B cell (primary cell): ENCODE measurements around the gene IYD. TPM values are rescaled to one million over a fixed set of nuclear protein-coding genes. Genes with fewer than 3 reads are reported as not detected.

Source experiments
- ATAC-seq: fragments of 200-7000 bp; cut with Tn5 transposase; one replicate; pipeline ENCODE4 v1.10.0; 2021; ENCODE audit warnings: low read depth, mild to moderate bottlenecking, moderate number of reproducible peaks, moderate library complexity
- CTCF ChIA-PET: fragments of 350-600 bp; sonication (Branson Sonifier 250); formaldehyde crosslinking; loops from one replicate; lab custom pipeline; 2021; ENCODE audit warnings: antibody characterized with exemption, inconsistent platforms; lab: Charles Lee
- POLR2A ChIA-PET: fragments of 350-600 bp; sonication (Branson Sonifier 250); formaldehyde crosslinking; loops from one replicate; lab custom pipeline; 2021; ENCODE audit warnings: antibody characterized with exemption; lab: Charles Lee
- DNase-seq: peaks from one replicate; pipeline ENCODE4 v3.0.0; 2013
- H2AFZ ChIP-seq: 2 replicates; pipeline ENCODE4 v1.6.1; 2012; ENCODE audit warnings: mild to moderate bottlenecking, low read depth, low read length; ENCODE audit not compliant: insufficient read depth, poor library complexity, severe bottlenecking
- H3K27ac ChIP-seq, 2 donors: 1 replicate in 1 of 2; 2 replicates in 1 of 2; pipeline ENCODE4 v1.5.1; 2012 to 2013; ENCODE audit warnings: low read length in 2 of 2, mild to moderate bottlenecking in 2 of 2, moderate library complexity in 1 of 2
- H3K27me3 ChIP-seq, 4 experiments: fragments of 200-600 bp in 1 of 4; sonication (generic) in 1 of 4; replicated peaks in 1 of 4; 1 replicate in 2 of 4; 2 replicates in 2 of 4; pipeline versions ENCODE4 v1.6.1 to v1.7.0; 2013 to 2016; ENCODE audit warnings: low read length in 3 of 4, mild to moderate bottlenecking in 2 of 4, mixed read lengths in 1 of 4, moderate library complexity in 1 of 4; ENCODE audit not compliant: insufficient read depth in 4 of 4, control insufficient read depth in 3 of 4; ENCODE audit errors: control extremely low read depth in 1 of 4
- H3K36me3 ChIP-seq, 2 experiments: replicated peaks in 1 of 2; 1 replicate in 1 of 2; 2 replicates in 1 of 2; pipeline versions ENCODE4 v1.6.1 to v1.7.1; 2013; ENCODE audit warnings: low read length in 1 of 2; ENCODE audit not compliant: insufficient read depth in 2 of 2, control insufficient read depth in 1 of 2; ENCODE audit errors: control extremely low read depth in 1 of 2, extremely low read depth in 1 of 2
- H3K4me1 ChIP-seq, 2 donors: fragments of 200-600 bp in 1 of 2; sonication (generic) in 1 of 2; 1 replicate in 1 of 2; 2 replicates in 1 of 2; pipeline versions ENCODE4 v1.5.1 to v1.6.1; 2013 to 2017; ENCODE audit warnings: low read length in 2 of 2; ENCODE audit not compliant: control insufficient read depth in 2 of 2, insufficient read depth in 2 of 2
- H3K4me2 ChIP-seq: replicated peaks from 2 replicates; pipeline ENCODE3; 2012; ENCODE audit warnings: mild to moderate bottlenecking, low read depth, low read length; ENCODE audit not compliant: poor library complexity, severe bottlenecking
- H3K4me3 ChIP-seq, 5 experiments: fragments of 200-600 bp in 1 of 5; sonication (generic) in 1 of 5; 1 replicate in 3 of 5; 2 replicates in 2 of 5; pipeline versions ENCODE4 v1.5.1 to v1.7.0; 2011 to 2016; ENCODE audit warnings: low read length in 4 of 5, mild to moderate bottlenecking in 4 of 5, low read depth in 2 of 5, control low read depth in 1 of 5, moderate library complexity in 1 of 5; ENCODE audit not compliant: insufficient read depth in 1 of 5; ENCODE audit errors: control extremely low read depth in 1 of 5, extremely low read depth in 1 of 5
- H3K79me2 ChIP-seq: fragments of 200-600 bp; sonication (generic); one replicate; pipeline ENCODE4 v1.6.0; 2016; ENCODE audit warnings: low read length; ENCODE audit not compliant: control insufficient read depth, insufficient read depth
- H3K9ac ChIP-seq: fragments of 200-600 bp; sonication (generic); 2 replicates; pipeline ENCODE4 v1.6.1; 2017; ENCODE audit warnings: mild to moderate bottlenecking, low read length, moderate library complexity
- H3K9me3 ChIP-seq, 3 donors: one replicate each; pipeline versions ENCODE4 v1.6.1 to v1.7.1; 2013; ENCODE audit warnings: low read length in 2 of 3; ENCODE audit not compliant: control insufficient read depth in 2 of 3, insufficient read depth in 1 of 3; ENCODE audit errors: control extremely low read depth in 1 of 3
- H4K20me1 ChIP-seq: 2 replicates; pipeline ENCODE4 v1.6.0; 2012; ENCODE audit warnings: mild to moderate bottlenecking, low read length; ENCODE audit not compliant: insufficient read depth, control insufficient read depth, poor library complexity, severe bottlenecking
- H3K27ac Mint-ChIP-seq: one replicate; pipeline ENCODE4 v1.8.0; 2021; ENCODE audit warnings: mixed read lengths
- H3K27me3 Mint-ChIP-seq: one replicate; pipeline ENCODE4 v1.8.0; 2021; ENCODE audit warnings: mixed read lengths
- H3K4me1 Mint-ChIP-seq: one replicate; pipeline ENCODE4 v1.8.0; 2021; ENCODE audit warnings: mixed read lengths
- H3K4me3 Mint-ChIP-seq: one replicate; pipeline ENCODE4 v1.8.0; 2021; ENCODE audit warnings: mixed read lengths
- H3K9me3 Mint-ChIP-seq: one replicate; pipeline ENCODE4 v1.8.0; 2022; ENCODE audit warnings: mixed read lengths; ENCODE audit not compliant: insufficient read depth
- EZH2 ChIP-seq: IDR thresholded peaks from 2 replicates; pipeline ENCODE4 v1.6.1; 2012; ENCODE audit warnings: borderline replicate concordance, low read depth, mild to moderate bottlenecking, moderate library complexity, low read length; ENCODE audit not compliant: insufficient read depth, poor library complexity, severe bottlenecking
- WGBS: methylation state at CpG from one replicate; pipeline ENCODE4 v1.1.5; 2013; ENCODE audit warnings: missing lambda C conversion rate; ENCODE audit not compliant: insufficient coverage; 5-methylcytosine and 5-hydroxymethylcytosine counted together
- intact Hi-C: fragments of 100-400 bp; cut with micrococcal nuclease; formaldehyde crosslinking; loops from one replicate; pipeline ENCODE4 v1.10.0; 2022
- polyA plus RNA-seq: library from polyadenylated mRNA; depleted of rRNA; stranded (reverse); fragments of >200 nt; gene quantifications from 2 replicates; pipeline ENCODE4 v1.2.3, GENCODE V29; 2012
- total RNA-seq, 2 donors: library from RNA; stranded (reverse); fragments of 120-200 nt in 1 of 2; gene quantifications; 1 replicate in 1 of 2; 2 replicates in 1 of 2; pipeline versions ENCODE4 v1.2.3 to v1.2.4, GENCODE V29; 2013 to 2022
- TF ChIP-seq, protein P1 (sequence below): fragments of 200-600 bp; IDR thresholded peaks from one replicate; pipeline ENCODE4 v1.8.0; 2022; ENCODE audit warnings: antibody characterized with exemption, mild to moderate bottlenecking

The IYD gene
- total and polyA plus RNA-seq, 2 donors (not counting 1 experiment from before 2014, with no cell fraction given): not detected

DNA sequence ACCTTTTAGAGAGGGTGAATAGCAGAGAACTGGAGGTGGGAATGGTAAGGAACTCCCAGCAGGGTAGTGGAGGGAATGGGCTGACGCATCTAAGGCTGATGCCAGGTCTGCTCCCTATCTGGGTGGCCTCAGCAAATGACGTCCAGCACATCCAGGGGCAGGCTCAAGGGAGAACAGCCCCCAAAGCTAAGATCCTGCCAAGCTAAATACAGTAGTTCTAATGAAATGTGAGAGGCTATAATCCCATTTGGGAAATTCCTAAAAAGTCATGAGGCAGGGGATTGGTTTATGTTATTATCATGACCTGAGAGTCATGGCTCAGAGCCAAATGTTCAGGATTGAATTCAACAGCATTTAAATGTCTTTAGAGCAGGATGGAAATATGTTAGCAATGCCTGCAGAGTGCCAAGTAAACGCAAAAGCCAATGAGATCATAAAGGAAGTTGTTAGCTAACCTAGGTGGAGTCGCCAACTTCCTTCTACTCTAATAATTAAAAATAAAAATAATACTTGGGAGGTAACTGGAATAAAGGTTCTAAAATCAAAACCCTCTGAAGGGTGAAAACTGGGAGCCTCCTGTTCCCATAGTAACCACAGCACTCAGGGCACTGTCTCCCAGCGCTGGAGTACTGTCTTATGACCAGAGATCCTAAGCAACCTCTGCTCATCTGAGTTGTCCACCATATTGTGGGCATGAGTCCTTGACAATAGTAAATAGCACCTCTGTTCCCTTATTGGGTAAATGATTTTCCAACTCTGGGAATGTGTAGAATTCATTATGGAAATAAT is 34.8 kb downstream of the IYD start:
- Histone ChIP-seq H3K27ac (no peak overlapping the region), H3K27me3 (peaks cover 0 to 16% (median 5%) of the 10 kb centered on the region in 4 experiments), H3K4me3 (no peak overlapping the region), H3K4me1 (no peaks in the 10 kb centered on the region), H3K4me2 (no peak overlapping the region), H3K79me2 (no peaks in the 10 kb centered on the region), H3K9me3 (peaks cover 5 to 14% (median 8%) of the 10 kb centered on the region in 3 donors), H4K20me1 (no peaks in the 10 kb centered on the region), H3K36me3 (no peaks in the 10 kb centered on the region), H2AFZ (no peak overlapping the region), H3K9ac (no peak overlapping the region)
- intact Hi-C loops: no loop called here
- H3K4me1 Mint-ChIP-seq: no peaks in the 10 kb centered on the region
- no peak for DNase-seq
- no peak overlapping the region for H3K4me3 Mint-ChIP-seq
- 88% methylated on average over 2 of the region's 5 CpGs for WGBS
- POLR2A ChIA-PET: no interaction called here
- peaks cover 46% of the 10 kb centered on the region for H3K27me3 Mint-ChIP-seq
- CTCF ChIA-PET: interaction anchor here (1.2 to 2.4 kb wide), 2 partner anchors 9 to 333 kb away, joined by 10 to 12 read pairs; no protein-coding TSS in a partner anchor
- H3K9me3 Mint-ChIP-seq: peaks cover 10% of the 10 kb centered on the region
- ATAC-seq: no peak
- H3K27ac Mint-ChIP-seq: no peak overlapping the region
- TF ChIP-seq, protein P1, sequence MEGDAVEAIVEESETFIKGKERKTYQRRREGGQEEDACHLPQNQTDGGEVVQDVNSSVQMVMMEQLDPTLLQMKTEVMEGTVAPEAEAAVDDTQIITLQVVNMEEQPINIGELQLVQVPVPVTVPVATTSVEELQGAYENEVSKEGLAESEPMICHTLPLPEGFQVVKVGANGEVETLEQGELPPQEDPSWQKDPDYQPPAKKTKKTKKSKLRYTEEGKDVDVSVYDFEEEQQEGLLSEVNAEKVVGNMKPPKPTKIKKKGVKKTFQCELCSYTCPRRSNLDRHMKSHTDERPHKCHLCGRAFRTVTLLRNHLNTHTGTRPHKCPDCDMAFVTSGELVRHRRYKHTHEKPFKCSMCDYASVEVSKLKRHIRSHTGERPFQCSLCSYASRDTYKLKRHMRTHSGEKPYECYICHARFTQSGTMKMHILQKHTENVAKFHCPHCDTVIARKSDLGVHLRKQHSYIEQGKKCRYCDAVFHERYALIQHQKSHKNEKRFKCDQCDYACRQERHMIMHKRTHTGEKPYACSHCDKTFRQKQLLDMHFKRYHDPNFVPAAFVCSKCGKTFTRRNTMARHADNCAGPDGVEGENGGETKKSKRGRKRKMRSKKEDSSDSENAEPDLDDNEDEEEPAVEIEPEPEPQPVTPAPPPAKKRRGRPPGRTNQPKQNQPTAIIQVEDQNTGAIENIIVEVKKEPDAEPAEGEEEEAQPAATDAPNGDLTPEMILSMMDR: no peak

DNA sequence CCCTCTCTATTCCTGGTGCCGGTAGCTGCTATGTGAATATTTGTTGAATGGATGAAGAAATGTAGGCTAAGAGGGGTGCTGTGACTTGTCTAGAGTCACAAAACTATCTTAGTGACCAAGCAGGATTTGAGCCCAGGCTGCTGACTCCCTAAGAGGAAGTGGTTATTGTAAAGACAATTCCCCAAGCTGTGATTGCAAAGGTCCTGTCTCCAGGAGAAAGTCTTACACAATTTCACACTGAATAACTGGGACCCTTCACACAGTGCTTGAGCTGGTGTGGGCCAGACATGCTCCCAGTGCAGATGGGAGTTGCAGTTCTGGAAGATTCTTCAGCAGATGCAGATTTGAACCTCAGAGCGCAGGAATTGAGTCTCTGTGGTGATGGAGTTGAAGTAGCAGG is 38.1 kb downstream of the IYD start:
- no peak for ATAC-seq
- peaks cover 5% of the 10 kb centered on the region for H3K4me1 Mint-ChIP-seq

More for the DNA sequence above, 38.1 kb downstream of the IYD start:
- Histone ChIP-seq H3K4me2 (no peak overlapping the region), H3K9me3 (peaks cover 5 to 14% (median 8%) of the 10 kb centered on the region in 3 donors), H3K9ac (no peak overlapping the region), H3K79me2 (no peaks in the 10 kb centered on the region), H3K4me3 (no peak overlapping the region), H3K27ac (no peak overlapping the region), H3K36me3 (no peaks in the 10 kb centered on the region), H3K4me1 (peaks cover 8% of the 10 kb centered on the region in 2 donors), H2AFZ (no peak overlapping the region), H4K20me1 (no peaks in the 10 kb centered on the region), H3K27me3 (peaks cover 0 to 12% (median 5%) of the 10 kb centered on the region in 4 experiments)
- H3K4me3 Mint-ChIP-seq: no peak overlapping the region
- no peak for DNase-seq
- intact Hi-C loops: no loop called here
- no peak overlapping the region for H3K27ac Mint-ChIP-seq
- CTCF ChIA-PET: interaction anchor here (0.6 to 4.7 kb wide), 5 partner anchors 10 to 1978 kb away, joined by 3 to 26 read pairs (median 16); no protein-coding TSS in a partner anchor
- no peak for TF ChIP-seq EZH2
- TF ChIP-seq, protein P1: no peak
- H3K9me3 Mint-ChIP-seq: peaks cover 10% of the 10 kb centered on the region
- POLR2A ChIA-PET: no interaction called here
- peaks cover 30% of the 10 kb centered on the region for H3K27me3 Mint-ChIP-seq
- WGBS: 100% methylated on average over 1 of the region's 2 CpGs
